NCI-H1092 treated with DMSO at 0.1 percent for 48 hours (cell line): ENCODE data around the gene ROBO1.
A peak's percentile ranks its signal among the peaks of the same experiment; 100 is the strongest.

ENCODE experiments used
- DNase-seq: peaks from one replicate; lab custom pipeline; 2025; lab: John Stamatoyannopoulos, UW

The ROBO1 gene

DNA sequence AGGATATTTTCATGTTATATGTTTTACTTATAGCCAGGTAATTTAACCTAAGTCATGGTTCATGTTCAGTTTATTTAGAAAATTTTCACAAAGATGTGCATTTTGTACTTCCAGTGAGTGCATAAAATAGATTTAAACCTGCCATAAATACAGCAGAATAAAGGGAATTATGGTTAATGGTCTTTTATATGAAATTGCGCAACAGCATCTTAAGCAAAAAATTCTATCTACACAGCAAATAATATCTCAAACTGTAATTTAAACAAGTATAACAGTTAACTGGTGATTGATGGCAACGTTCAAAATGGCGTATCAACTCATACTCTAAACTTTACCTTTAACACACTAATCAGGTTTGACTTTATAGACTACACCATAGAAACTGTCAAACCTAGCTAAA is 97.6 kb downstream of the ROBO1 start:
- DNase-seq = no peak

DNA sequence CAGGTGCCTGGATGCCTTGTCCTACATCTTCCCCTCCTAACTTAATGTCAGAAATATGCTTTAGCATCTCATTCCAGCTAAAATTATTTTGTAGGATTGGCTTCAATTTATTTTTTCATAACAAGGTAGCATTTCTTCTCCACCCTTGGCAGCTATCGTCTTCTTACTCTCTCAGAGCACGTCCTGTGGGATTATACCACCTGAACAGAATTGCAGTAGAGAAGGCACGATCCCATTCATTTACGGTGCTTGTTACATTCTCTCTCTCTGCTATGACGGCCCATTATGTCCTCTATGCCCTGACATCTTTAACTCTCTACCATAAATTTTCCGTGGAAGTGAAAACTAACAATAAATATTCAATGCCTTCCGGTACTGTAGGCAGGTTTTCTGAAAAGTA is 103.3 kb downstream of the ROBO1 start:
- no peak for DNase-seq

DNA sequence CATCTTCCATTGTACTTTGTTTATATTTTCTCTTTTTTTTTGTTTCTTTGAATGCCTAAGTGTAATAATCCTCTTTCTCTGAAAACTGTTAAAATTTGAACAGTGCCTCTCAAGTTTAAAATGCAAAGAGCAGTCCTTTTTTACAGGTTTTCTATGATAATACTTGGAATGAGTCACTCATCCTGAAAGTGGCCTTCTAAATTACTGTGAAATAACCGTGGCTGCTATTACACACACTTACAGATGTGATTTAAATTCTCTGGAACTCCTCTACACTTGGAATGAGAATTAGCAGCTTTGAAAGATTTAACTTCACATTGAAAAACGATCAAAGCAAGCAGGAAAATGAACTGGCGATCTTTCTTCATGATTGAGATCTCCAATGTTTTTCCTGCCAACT is 105.9 kb downstream of the ROBO1 start:
- DNase-seq = no peak

DNA sequence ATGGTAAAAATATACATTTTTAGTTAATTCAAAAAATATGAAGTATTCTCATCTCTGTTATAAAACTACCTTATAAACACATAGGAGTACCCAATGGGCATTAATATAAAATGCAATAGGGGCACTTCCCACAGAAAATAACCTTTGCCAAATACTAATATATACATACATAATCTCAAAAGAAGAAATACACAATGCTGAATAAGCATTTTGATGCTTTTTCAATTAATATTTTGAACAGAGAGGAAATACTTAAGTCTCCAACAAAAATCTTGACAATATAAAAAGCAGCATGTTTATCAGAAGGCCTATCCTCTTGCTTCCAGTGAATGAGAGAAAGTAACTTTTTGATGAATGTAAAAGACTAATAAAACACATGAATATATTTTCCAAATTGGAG is 110.7 kb downstream of the ROBO1 start:
- DNase-seq = no peak

DNA sequence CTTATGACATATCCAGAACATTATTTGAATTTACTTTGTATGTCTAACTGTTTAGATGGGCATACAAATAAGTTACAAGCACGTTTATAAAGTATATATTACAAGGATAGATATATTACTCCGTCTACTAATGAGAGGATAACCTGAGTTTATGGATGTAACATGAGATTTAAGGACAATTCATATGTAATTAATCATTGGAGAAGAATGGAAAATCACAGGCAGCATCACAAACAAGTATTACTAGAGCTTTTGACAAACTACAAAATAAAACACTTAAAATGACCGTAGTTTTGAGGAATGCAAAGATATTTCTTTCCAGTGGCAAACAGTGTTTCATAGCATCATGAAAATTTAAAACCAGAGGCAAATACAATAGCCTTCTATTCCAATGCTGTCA is 113.8 kb downstream of the ROBO1 start:
- no peak for DNase-seq

DNA sequence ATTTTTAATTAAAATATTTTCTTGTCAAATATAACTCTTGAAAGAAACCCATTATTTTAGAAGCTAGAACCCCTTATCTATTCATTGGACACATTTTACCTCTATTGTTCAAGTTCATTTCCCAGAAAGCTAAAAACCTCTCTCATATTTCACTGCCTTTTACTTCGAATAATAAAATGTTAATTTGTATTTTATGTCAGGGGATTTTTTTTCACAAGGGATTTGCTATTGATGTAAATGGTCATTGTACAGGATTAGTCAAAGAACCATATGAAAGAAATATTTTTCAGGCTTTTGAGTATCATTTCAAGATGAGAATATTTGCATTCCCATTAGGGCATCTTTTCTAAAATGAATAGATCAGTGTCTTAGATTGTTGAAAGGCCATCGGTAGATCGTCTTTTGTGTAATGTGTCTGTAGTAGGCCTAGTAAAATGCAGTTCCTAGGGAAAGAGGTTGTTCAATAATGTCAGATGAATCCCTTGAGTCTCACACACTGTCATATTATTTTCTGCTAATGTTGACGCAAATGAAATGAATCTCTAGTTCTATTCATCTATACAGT is 114.5 kb downstream of the ROBO1 start:
- DNase-seq = no peak

DNA sequence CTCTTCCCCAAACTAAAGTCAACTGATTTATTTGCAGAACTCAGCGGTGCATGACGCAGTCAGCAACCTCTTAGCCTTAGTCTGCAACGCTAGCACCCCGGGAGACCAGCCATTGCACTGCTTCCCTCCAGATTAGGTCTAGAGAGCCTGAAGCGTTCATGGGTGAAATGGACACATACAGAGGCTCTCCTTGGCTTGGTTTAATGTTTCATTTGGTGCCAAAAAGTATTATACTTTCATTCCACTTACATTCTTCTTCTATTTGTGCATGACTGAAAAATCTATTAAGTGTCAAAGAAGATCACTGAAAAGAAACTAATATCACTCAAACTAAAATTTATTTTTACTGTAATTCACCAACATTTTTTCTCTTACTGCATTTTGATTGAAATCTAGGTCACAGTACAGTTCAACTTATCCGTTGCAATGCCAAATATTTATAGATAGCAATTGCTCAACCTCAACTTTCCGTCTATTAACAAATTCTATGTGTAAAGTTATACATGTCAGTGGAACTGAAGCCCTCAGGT is 116.2 kb downstream of the ROBO1 start:
- DNase-seq = peak; percentile 79

DNA sequence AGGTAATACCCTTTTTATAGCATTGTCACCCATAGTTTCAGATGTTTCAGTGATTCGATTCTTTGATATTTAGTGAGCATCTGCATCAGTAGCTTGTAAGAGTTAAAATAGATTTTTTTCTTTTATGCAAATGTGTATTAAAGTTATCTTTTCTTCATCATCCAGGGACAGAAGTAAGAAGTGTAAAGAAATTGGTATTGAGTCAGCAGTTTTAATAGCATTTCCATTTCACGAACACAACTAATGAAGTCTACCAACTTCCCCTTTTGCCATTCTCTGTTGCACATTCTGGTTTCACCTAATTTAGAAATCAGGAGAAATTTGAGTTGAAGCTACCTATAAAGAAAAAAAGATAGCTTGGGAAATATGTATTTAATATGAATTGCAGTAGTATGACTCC is 127.9 kb downstream of the ROBO1 start:
- no peak for DNase-seq

DNA sequence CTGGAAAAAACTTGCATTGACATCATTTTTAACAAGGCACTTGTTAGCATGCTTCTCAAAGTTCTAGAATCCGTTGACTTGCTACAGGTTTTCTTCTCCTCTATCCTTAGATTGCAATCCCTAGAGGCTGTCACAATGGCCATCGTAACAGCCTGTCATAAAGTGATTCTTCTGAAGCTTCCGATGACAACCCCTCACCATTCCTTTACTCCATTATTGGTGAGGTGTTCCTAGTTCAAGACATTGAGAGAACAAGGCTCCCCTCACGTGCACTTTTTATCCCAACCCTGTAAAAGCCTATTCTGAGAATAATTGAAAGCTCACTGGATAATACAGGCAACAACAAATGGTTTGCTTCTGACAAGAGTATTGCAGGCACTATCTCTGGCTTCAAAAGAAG is 131.4 kb downstream of the ROBO1 start:
- no peak for DNase-seq

DNA sequence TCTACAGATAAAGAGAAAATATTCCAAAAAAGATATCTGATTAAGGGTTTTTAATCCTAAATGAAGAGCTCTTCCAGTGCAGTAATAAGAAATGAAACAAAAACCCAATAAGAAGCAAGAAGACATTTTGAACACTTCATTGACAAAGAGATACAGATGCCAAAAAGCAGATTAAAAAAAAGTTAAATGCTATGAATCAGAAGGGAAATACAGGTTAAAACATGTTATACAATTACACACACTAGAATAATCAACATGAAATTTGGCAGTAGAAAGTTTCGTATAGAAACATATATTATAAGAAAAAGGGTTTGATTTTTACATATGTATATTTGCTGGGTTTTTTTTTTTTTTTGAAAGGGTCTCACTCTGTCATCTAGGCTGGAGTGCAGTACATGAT is 135.0 kb downstream of the ROBO1 start:
- DNase-seq = no peak

DNA sequence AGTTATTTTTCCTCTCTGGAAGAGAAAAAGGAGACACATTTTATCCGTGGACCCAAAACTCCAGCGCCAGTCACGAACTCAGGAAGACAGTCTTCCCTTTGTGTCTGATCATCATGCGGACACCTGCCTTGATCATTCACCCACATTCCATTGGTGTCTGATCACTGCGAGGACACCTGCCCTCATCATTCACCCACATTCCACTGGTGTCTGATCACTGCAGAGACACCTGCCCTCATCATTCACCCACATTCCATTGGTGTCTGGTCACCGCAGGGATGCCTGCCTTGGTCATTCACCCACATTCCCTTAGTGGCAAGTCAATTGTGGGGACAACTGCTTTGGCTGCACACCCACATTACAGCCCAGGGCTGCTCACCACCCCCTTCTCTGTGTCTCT is 148.9 kb downstream of the ROBO1 start:
- no peak for DNase-seq

DNA sequence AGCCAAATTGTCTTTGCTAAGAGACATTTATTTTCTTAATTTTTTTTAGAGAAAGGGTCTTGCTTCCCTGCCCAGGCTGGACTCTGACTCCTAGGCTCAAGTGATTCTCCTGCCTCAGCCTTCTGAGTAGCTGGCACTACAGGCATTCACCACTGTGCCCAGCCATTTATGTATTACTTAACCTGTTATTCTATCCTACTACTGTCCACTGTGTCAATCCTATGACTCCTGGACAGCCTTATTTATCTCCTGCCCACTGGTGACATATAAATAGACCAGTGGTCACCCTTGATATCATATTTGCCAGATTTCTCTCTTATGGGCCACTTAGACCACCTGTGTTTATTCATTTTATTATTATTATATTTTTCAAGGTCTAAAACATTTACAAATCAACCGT is 161.4 kb downstream of the ROBO1 start:
- no peak for DNase-seq

DNA sequence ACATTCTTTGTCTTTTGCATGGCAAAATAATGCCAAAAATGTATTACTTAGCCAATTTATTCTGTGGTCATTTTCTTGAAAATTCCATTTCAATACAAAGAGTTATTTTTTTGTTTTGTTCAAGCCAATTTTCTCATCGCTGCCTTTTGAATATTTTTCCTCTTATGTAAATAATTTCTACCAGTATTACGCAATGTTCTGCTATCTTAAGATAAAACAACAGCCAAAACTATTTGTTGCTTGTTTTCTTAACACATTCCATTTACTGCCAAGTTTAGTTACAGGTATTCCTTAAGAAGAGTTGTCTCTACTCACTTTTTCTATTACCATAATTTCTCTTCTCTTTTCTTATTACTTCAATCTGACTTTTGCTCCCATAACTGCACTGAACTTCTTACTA is 163.1 kb downstream of the ROBO1 start:
- DNase-seq = no peak

DNA sequence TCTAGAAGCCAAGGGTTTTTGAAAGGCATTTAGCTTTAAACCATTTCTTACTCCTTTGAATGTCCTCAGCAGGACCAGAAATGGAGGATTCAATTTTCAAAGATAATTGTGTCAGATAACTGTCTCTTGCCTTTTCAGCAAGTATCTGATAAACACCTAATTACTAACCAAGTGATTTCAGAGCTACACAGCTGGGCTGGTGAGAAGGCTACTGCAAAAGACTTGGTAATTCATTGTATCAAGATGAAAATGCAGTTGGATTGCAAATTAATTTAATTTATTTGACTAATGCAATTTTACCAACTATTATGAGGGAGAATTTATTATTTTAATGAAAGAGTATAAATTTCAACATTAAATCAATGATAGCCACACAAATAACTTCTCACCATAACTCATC is 165.4 kb downstream of the ROBO1 start:
- DNase-seq = no peak

DNA sequence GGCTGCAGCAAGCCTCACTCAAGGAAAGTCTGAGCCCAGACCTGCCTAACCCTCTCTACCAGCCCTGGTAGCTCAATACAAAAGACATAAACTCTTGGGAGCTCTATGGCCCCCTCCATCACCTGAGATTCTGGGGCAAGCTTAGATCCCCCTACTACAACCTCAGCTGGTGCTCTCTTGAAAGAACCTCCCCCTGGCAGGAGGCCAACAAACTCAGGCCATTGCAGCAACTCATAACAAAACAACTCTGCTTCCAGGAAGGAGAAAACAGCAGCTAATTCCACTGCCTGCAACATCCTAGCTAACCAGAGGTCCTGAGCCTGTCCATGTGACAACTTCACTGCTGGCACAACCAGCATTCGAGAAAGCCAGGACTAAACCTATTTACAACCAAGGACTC is 169.2 kb downstream of the ROBO1 start:
- DNase-seq = peak; percentile 34

DNA sequence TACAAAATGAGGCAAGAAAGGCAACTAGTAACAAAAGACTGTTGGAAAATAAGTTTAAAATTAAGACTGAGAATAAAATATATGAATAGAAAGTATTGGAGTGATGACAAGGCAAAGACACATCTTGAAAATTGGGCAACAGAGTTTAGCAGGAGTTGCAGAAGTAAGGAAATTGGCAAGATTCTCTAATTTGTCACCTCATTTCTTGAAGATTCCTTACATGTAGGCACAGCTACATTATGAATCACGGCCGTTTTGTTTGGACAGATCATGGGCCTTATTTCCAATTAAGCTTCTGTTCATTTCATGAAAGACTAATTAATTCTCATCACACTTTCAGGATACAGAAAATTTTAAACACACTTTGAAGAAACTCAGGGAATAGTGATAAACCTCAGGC is 170.1 kb downstream of the ROBO1 start:
- no peak for DNase-seq

DNA sequence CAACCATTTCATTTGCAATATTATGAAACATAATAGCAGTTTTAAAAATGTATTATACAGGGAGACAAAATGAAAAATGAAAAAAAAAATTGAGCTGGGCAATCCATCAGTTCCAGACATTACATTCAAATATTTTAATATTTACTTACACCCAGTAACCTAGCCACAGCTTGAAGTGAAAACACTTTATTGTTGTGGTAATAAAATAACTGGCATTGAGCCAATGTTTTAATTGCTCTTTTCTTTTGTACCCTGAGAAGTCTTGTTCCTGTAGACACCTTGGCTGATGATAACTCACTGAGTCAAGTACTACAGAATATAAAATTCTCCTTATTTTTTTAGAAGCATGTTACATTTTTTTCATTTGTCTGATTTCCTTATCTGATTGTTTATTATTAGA is 180.6 kb downstream of the ROBO1 start:
- DNase-seq = no peak

DNA sequence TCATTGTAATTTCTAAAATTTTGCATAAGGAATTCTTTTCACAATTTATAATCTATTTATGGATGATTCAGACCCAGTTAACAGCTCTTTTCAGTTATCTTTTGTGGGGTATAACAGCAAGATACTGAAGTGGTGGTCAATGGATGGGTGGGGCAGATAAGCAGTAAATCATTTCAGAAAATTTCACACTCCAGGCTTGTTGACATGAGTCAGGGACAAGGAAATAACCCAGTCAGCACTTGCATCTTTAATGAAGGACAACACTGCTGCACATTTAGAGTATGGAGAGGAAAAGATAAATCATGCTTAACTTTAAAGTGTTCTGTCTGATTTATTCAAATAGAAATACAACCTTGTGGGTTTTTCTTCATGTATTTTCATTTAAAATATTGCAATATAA is 181.6 kb downstream of the ROBO1 start:
- no peak for DNase-seq

DNA sequence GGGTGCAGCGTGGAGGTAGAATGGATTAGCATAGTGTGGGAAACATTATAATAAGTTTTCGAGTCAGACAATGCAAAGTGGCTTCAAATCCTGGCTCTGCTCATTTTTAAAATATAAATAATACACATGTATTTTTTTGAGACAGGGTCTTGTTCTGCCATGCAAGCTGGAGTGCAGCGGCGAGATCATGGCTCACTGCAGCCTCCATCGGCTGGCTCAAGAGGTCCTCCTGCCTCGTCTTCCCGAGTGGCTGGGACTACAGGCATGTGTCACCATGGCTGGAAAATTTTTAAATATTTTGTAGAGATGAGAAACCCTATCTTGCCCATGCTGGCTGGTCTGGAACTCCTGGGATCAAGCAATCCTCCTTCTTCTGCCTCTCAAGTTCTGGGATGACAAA is 194.9 kb downstream of the ROBO1 start:
- no peak for DNase-seq

DNA sequence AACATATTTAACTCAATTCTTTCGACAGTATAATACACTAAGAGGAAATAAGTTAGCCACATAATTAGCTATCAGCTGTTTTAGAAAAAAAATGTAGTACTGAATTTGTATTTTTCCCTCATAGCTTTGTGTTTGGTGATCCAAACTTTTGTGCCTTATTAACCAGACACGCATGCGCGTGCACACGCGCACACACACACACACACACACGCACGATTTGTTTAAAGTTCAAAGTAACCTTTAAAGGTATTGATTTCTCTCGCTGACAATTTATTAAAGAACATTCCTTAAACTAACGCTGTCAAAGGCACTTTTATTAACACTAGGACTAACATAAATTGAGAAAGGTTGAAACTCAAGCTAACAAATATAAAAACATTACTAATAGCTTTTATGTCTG is 198.9 kb downstream of the ROBO1 start:
- DNase-seq = no peak

DNA sequence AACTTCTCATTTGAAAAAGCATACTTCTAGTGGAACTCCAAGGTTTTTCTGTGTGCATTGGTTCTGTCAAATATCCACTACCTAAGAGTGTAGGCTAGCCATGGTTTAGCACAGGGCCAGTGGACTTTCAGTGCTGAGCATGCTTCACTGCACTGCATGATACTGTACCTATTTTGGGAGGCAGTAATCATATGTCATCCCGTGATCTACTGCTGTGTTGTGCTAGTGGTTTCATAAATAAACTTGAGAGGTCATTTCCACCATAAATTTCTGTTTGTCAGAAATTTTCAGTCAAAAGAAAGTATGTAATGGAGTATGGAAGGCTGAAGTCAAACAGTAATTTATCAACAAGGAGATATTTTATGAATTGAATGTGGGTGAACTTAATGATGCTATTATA is 203.6 kb downstream of the ROBO1 start:
- DNase-seq = no peak

DNA sequence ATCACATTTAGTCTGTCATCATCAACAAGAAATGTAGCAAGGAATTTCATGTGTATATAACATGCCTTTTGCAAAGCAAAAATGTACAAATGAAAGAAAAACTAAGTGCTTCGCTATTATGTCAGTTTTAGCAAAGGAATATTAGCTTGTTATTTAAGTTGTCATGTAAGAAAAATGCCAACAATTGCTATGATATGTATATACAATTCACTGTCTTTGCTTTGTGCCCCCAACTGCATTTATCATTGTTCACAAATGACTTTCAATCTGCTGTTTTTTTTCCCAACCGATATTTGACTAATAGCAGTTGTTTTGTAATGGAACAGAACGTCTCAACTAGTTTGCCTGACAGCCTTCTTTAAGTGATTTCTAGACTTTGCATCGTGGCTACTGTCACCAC is 207.1 kb downstream of the ROBO1 start:
- DNase-seq = no peak

DNA sequence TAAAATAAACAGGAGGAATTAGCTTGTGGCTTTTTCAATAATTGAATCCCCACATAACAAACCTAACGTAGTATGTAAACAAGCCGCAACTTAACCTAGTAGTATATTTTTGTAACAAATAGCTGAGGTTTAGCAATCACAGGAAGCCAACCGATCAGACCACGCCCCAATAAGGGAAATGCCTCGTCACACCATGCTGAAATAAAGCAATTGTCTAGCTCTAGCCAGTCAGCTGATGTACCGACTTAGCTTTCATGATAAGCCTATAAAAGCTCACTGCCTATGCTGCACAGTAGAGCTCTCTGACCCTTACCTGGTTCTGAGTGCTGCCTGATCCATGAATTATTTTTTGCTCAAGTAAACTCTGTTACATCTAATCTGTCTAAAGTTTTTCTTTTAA is 208.9 kb downstream of the ROBO1 start:
- no peak for DNase-seq

DNA sequence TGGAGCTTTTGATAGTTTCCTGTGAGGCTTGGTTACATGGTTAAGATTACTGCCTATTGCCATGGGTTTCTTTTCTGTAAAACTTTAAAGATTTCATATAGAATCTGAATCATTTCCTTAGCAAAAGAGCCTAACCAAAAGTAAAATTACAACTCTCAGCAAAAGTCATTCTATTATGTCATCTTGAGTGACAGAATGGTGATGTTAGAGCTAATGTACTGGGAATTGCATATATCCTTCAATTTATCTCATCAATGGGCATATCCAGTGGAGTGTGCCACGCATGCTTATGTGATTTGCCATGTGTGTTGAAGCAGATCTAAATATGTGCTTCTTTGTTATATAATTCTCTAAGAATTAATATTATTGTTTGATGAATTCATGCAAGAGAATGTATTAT is 212.1 kb downstream of the ROBO1 start:
- DNase-seq = no peak

DNA sequence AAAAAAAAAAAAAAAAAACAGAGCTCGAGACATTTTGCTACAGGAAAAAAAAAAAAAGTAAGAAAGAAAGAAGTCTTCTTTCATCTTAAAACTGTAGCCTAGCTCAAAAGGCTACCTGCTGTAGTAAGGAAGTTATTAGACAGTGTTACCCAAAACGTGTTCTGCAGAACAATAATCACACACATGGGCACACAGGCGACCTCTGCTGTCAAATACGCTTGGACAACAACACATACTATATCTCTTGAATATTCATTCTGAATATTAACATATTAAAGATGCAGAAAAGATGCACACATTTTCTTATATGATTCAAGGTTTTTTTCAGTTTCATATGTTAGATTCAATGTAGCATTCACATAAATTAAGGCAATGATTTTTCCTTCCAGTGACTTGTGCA is 215.8 kb downstream of the ROBO1 start:
- DNase-seq = no peak
